SK-N-SH (cell line): ENCODE results near the gene CAMTA2. TPM values are rescaled to one million over a fixed set of nuclear protein-coding genes. Genes with fewer than 3 reads are reported as not detected.

ENCODE experiments used
- CTCF ChIA-PET: fragments of 300-600, 350-600 bp; formaldehyde crosslinking; extraction: SDS; loops from one replicate; lab custom pipeline; 2021; lab: Yijun Ruan, JAX
- POLR2A ChIA-PET: fragments of 350-600 bp; sonication (Branson Sonifier 250); formaldehyde crosslinking; extraction: SDS; loops from one replicate; lab custom pipeline; 2020; ENCODE audit warnings: antibody characterized with exemption, inconsistent platforms; lab: Yijun Ruan, JAX
- DNase-seq: peaks from one replicate; pipeline ENCODE4 v3.0.0; 2012
- H2AFZ ChIP-seq: fragments of 200-600 bp; sonication (generic); 2 replicates; pipeline ENCODE4 v1.8.1; 2016; ENCODE audit warnings: antibody characterized with exemption, mild to moderate bottlenecking, low read depth
- H3F3A ChIP-seq: fragments of 200-600 bp; sonication (generic); replicated peaks from 2 replicates; pipeline ENCODE3; 2016; ENCODE audit warnings: antibody characterized with exemption, mild to moderate bottlenecking; ENCODE audit not compliant: insufficient read depth
- H3K27ac ChIP-seq, 2 experiments: fragments of 200-500 bp in 1 of 2; fragments of 200-600 bp in 1 of 2; sonication (Bioruptor generic) in 1 of 2; sonication (generic), shearing (Covaris generic) in 1 of 2; 2 replicates each; pipeline versions ENCODE4 v1.5.1 to v1.6.1; 2014 to 2016; ENCODE audit warnings: low read depth in 2 of 2, inconsistent platforms in 1 of 2, low read length in 1 of 2, mild to moderate bottlenecking in 1 of 2, mixed read lengths in 1 of 2
- H3K27me3 ChIP-seq: fragments of 200-600 bp; sonication (generic), shearing (Covaris generic); 2 replicates; pipeline ENCODE4 v1.6.1; 2016; ENCODE audit warnings: mixed run types; ENCODE audit not compliant: insufficient read depth
- H3K36me3 ChIP-seq, 2 experiments: fragments of 200-500 bp in 1 of 2; fragments of 200-600 bp in 1 of 2; sonication (Bioruptor generic) in 1 of 2; sonication (generic) in 1 of 2; replicated peaks in 1 of 2; 2 replicates each; pipeline versions ENCODE3 to v1.5.1; 2014 to 2016; ENCODE audit warnings: low read length in 1 of 2, mild to moderate bottlenecking in 1 of 2; ENCODE audit not compliant: insufficient read depth in 2 of 2, control insufficient read depth in 1 of 2
- H3K4me1 ChIP-seq, 2 experiments: fragments of 200-500 bp in 1 of 2; fragments of 200-600 bp in 1 of 2; sonication (Bioruptor generic) in 1 of 2; sonication (generic), shearing (Covaris generic) in 1 of 2; 2 replicates each; pipeline versions ENCODE4 v1.5.1 to v1.6.1; 2014 to 2016; ENCODE audit warnings: low read depth in 1 of 2, low read length in 1 of 2, mixed run types in 1 of 2; ENCODE audit not compliant: insufficient read depth in 2 of 2, control insufficient read depth in 1 of 2
- H3K4me2 ChIP-seq: fragments of 200-600 bp; sonication (generic), shearing (Covaris generic); 2 replicates; pipeline ENCODE4 v1.6.1; 2017; ENCODE audit warnings: mixed run types
- H3K4me3 ChIP-seq, 2 experiments: fragments of 200-500 bp in 1 of 2; fragments of 200-600 bp in 1 of 2; sonication (Bioruptor generic) in 1 of 2; sonication (generic), shearing (Covaris generic) in 1 of 2; 2 replicates each; pipeline versions ENCODE4 v1.5.1 to v1.8.1; 2014 to 2016; ENCODE audit warnings: low read depth in 2 of 2, inconsistent platforms in 1 of 2, low read length in 1 of 2, mild to moderate bottlenecking in 1 of 2, mixed read lengths in 1 of 2, moderate library complexity in 1 of 2
- H3K79me2 ChIP-seq: fragments of 200-600 bp; sonication (generic); 2 replicates; pipeline ENCODE4 v1.8.1; 2017; ENCODE audit warnings: mild to moderate bottlenecking; ENCODE audit not compliant: insufficient read depth
- H3K9ac ChIP-seq: fragments of 200-600 bp; sonication (generic); 2 replicates; pipeline ENCODE4 v1.6.1; 2017; ENCODE audit warnings: mixed run types
- H3K9me2 ChIP-seq: fragments of 200-600 bp; sonication (generic); 2 replicates; pipeline ENCODE4 v1.6.1; 2017; ENCODE audit warnings: mixed run types
- H3K9me3 ChIP-seq: fragments of 200-600 bp; sonication (generic); 2 replicates; pipeline ENCODE4 v1.6.1; 2017; ENCODE audit warnings: mixed run types, mild to moderate bottlenecking, moderate library complexity
- H4K20me1 ChIP-seq: fragments of 200-600 bp; sonication (generic); 2 replicates; pipeline ENCODE4 v1.6.1; 2017; ENCODE audit warnings: mild to moderate bottlenecking, mixed run types; ENCODE audit not compliant: insufficient read depth
- CHD2 ChIP-seq: fragments of 150-350 bp; IDR thresholded peaks from 2 replicates; pipeline ENCODE4 v1.6.1; 2018; ENCODE audit warnings: low read length; ENCODE audit not compliant: partially characterized antibody
- ELF1 ChIP-seq: IDR thresholded peaks from 2 replicates; pipeline ENCODE4 v1.4.0; 2012
- FOXM1 ChIP-seq: IDR thresholded peaks from 2 replicates; pipeline ENCODE4 v1.4.0; 2012; ENCODE audit warnings: low read depth, mild to moderate bottlenecking
- GABPA ChIP-seq: IDR thresholded peaks from 2 replicates; pipeline ENCODE4 v1.4.0; 2012; ENCODE audit warnings: low read depth, mild to moderate bottlenecking
- JUND ChIP-seq: IDR thresholded peaks from 2 replicates; pipeline ENCODE4 v1.4.0; 2012
- MXI1 ChIP-seq: IDR thresholded peaks from 2 replicates; pipeline ENCODE4 v1.6.1; 2012; ENCODE audit warnings: mild to moderate bottlenecking, low read depth, low read length, improper control_type of control experiment
- NRF1 ChIP-seq: IDR thresholded peaks from 2 replicates; pipeline ENCODE4 v1.6.1; 2012; ENCODE audit warnings: low read depth, mild to moderate bottlenecking, low read length
- POLR2AphosphoS5 ChIP-seq: IDR thresholded peaks from 2 replicates; pipeline ENCODE4 v1.6.1; 2012; ENCODE audit warnings: low read depth, low read length
- RAD21 ChIP-seq: IDR thresholded peaks from 2 replicates; pipeline ENCODE4 v1.6.1; 2012; ENCODE audit warnings: mild to moderate bottlenecking, low read length
- RFX5 ChIP-seq: IDR thresholded peaks from 2 replicates; pipeline ENCODE4 v1.6.1; 2012; ENCODE audit warnings: mild to moderate bottlenecking, improper control_type of control experiment, low read length
- TAF1 ChIP-seq: IDR thresholded peaks from 2 replicates; pipeline ENCODE4 v1.6.1; 2012; ENCODE audit warnings: low read depth, mild to moderate bottlenecking, low read length, moderate library complexity, borderline replicate concordance
- TEAD4 ChIP-seq: IDR thresholded peaks from 2 replicates; pipeline ENCODE4 v1.4.0; 2012; ENCODE audit warnings: mild to moderate bottlenecking, borderline replicate concordance; ENCODE audit not compliant: insufficient read depth
- ZBTB33 ChIP-seq: IDR thresholded peaks from 2 replicates; pipeline ENCODE4 v1.4.0; 2012; ENCODE audit warnings: low read depth, borderline replicate concordance
- WGBS: methylation state at CpG from one replicate; pipeline ENCODE4 v1.1.6; 2017; ENCODE audit warnings: low lambda C conversion rate; 5-methylcytosine and 5-hydroxymethylcytosine counted together
- polyA plus RNA-seq, 3 experiments: library from polyadenylated mRNA; depleted of rRNA; stranded (reverse); fragments of >200 nt; gene quantifications; 2 replicates each; pipeline ENCODE4 v1.2.3, GENCODE V29; 2012
- TF ChIP-seq, protein P1 (sequence below): IDR thresholded peaks from 2 replicates; pipeline ENCODE4 v1.6.1; 2012; ENCODE audit warnings: mild to moderate bottlenecking, low read depth, low read length, moderate library complexity
- TF ChIP-seq, protein P2 (sequence below): IDR thresholded peaks from 2 replicates; pipeline ENCODE4 v1.4.0; 2012; ENCODE audit warnings: low read depth

CAMTA2 gene
- polyA plus RNA-seq, 1 of the 3 experiments (the other 2 are of a cell fraction) = 27.0 TPM

DNA sequence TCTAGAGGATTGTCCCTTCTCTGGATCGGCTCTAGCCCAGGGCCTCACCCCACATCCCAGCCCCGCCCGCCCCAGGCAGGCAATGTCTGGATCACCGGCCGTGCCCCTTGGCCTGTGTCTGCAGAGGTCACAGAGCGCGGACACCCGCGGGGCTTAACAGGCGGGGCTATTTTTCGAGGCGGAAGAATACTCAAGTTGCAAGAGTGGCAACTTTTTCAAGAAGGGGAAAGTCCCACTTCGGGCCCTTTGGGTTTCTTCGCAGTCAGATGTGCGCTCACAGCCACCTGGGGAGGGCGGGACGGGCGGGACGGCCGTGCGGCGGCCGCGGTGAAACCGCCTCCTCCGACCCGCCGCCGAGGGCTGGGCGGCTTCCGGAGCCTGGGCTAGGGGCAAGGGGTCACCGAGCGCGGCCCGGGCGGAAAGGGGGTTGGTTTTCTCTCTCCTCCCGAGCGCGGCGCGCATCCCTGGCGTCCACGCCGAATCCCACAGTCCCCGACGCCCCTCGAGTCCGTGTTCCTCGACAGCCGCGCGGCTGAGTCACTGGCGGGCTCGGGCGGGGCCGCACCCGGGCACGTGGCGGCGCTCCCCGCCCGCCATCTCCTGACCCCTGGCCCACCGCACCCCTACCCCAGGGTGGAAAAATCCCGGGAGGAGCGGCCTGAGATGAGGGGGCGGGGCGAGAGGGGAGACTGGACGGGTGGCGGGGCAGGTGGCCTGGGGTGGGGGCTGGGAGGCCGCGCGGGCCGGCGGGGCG, 38.0 kb downstream of the CAMTA2 start (continued):
- TF ChIP-seq ZBTB33 (no peak), CHD2 (no peak), GABPA (no peak), RFX5 (no peak; the same call in 1 of the 2 replicates), TEAD4 (peak; percentile 9; the same call in 1 of the 2 replicates), FOXM1 (no peak), ELF1 (no peak)
- TF ChIP-seq, protein P1, sequence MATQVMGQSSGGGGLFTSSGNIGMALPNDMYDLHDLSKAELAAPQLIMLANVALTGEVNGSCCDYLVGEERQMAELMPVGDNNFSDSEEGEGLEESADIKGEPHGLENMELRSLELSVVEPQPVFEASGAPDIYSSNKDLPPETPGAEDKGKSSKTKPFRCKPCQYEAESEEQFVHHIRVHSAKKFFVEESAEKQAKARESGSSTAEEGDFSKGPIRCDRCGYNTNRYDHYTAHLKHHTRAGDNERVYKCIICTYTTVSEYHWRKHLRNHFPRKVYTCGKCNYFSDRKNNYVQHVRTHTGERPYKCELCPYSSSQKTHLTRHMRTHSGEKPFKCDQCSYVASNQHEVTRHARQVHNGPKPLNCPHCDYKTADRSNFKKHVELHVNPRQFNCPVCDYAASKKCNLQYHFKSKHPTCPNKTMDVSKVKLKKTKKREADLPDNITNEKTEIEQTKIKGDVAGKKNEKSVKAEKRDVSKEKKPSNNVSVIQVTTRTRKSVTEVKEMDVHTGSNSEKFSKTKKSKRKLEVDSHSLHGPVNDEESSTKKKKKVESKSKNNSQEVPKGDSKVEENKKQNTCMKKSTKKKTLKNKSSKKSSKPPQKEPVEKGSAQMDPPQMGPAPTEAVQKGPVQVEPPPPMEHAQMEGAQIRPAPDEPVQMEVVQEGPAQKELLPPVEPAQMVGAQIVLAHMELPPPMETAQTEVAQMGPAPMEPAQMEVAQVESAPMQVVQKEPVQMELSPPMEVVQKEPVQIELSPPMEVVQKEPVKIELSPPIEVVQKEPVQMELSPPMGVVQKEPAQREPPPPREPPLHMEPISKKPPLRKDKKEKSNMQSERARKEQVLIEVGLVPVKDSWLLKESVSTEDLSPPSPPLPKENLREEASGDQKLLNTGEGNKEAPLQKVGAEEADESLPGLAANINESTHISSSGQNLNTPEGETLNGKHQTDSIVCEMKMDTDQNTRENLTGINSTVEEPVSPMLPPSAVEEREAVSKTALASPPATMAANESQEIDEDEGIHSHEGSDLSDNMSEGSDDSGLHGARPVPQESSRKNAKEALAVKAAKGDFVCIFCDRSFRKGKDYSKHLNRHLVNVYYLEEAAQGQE = no peak

DNA sequence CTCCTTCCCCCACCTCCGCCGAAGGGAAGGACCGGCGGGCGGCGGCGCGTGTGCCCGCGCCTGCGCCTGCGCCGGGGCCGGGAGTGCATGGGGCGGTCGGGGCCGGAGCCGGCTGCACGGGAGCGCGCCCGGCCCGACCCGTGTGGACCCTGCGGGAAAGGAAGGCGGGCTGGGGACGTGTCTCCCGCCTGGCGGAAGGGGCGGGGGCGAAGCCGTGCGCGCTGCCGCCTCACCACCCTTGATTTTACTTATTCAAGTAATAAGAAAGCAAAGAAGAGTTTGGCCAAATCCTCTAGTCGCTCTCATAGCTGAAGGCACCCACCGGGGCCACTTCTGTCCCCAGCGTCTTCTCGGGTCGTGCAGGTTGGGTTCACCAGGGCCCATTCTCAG, 38.5 kb downstream of the CAMTA2 start:
- 2% methylated on average over 31 of the region's 40 CpGs for WGBS
- Histone ChIP-seq H3K9ac (peak overlapping the region; percentile 99), H3K27ac (peak overlapping the region; percentile 97 to 100), H3K4me2 (peak overlapping the region; percentile 98)
- TF ChIP-seq TAF1 (no peak), GABPA (peak; percentile 44; the same call in 1 of the 2 replicates), RAD21 (no peak), POLR2AphosphoS5 (peak; percentile 49; the same call in 1 of the 2 replicates), JUND (0 out of 2 replicates have a peak, but pooled peaks have one; percentile 3), MXI1 (peak; percentile 59; the same call in 1 of the 2 replicates), NRF1 (peak; percentile 93)
- TF ChIP-seq, protein P2, sequence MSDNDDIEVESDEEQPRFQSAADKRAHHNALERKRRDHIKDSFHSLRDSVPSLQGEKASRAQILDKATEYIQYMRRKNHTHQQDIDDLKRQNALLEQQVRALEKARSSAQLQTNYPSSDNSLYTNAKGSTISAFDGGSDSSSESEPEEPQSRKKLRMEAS = peak; percentile 9
- TF ChIP-seq, all 33 proteins: peak for 6
- H3K27me3 ChIP-seq = no peaks in the 10 kb centered on the region
- ChIA-PET CTCF (interaction anchor here (0.9 to 1.2 kb wide), 4 partner anchors 9 to 60 kb away, joined by 3 read pairs; partner anchors contain the start of genes INCA1, KIF1C, RNF167 and SLC25A11), POLR2A (interaction anchor here (1.3 to 4.3 kb wide), 2 partner anchors 19 to 48 kb away, joined by 5 to 32 read pairs; partner anchors contain the start of genes INCA1, KIF1C and SPAG7)
- H4K20me1 ChIP-seq = peaks cover 36% of the 10 kb centered on the region
- no peak overlapping the region for H2AFZ ChIP-seq
- peaks cover 36 to 46% of the 10 kb centered on the region in 2 experiments for H3K4me1 ChIP-seq
- H3K36me3 ChIP-seq = peaks cover 25 to 31% of the 10 kb centered on the region in 2 experiments
- peak; percentile 95 for DNase-seq
- peaks cover 59% of the 10 kb centered on the region for H3F3A ChIP-seq
- no peaks in the 10 kb centered on the region for H3K9me2 ChIP-seq
- peak overlapping the region; percentile 79 to 99 for H3K4me3 ChIP-seq
- H3K9me3 ChIP-seq = no peaks in the 10 kb centered on the region
- H3K79me2 ChIP-seq = peaks cover 70% of the 10 kb centered on the region
